Right renal cortex interstitium (tissue), 3 donors: Measurements from ENCODE around the gene COL26A1. TPM values are rescaled to one million over a fixed set of nuclear protein-coding genes. Genes with fewer than 3 reads are reported as not detected.
"Not testable (repeated sequence)": the region's sequence is repeated elsewhere in the genome, so short reads cannot be mapped to it uniquely, and the experiment has no call there.

Experiments
- DNase-seq, 3 donors: peaks; one replicate each; pipeline ENCODE4 v3.0.0-alpha.2; 2013; ENCODE audit warnings: low read depth in 3 of 3, low spot score in 2 of 3
- polyA plus RNA-seq, 3 donors: library from polyadenylated mRNA; unstranded; fragments of 120-200 nt; gene quantifications; one replicate each; pipeline ENCODE4 v1.2.1, GENCODE V29; 2013; ENCODE audit not compliant: insufficient read length in 3 of 3

The COL26A1 gene
- polyA plus RNA-seq, 3 donors, result 20.8 to 22.8 (median 21.3) TPM

GRCh38 chr7:101436221-101436735 is 73.6 kb downstream of the COL26A1 start:
- peak in 1 of 3 donors; percentile 39 for DNase-seq

DNA sequence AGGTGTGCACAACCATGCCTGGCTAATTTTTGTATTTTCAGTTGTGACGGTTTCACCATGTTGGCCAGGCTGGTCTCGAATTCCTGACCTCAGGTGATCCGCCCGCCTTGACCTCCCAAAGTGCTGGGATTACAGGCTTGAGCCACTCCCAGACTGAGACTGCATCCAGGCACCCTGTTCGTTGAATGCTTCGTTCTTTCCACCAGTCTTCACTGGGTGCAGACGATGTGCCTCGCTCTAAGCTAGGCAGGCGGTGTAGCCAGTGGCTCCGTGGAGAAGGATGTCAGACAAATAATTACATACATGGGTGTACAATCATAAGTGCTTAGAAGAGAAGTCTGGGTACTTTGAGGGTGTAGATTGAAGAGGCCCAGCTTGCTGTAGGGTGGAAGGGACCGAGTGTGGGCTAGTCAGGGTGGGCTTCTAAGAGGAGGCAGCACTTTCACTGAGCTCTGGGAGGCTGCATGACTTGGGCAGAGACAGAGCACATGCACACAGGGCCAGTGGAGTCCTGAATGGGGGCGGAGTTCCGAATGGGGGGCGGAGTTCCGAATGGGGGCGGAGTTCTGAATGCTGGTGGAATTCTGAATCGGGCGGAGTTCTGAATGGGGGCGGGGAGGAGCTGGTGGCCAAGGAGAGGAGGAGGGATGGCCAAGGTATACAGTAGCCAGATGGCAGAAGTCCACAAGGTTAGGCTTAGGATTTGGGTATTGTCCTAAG is 74.3 kb downstream of the COL26A1 start:
- DNase-seq, result no peak

DNA sequence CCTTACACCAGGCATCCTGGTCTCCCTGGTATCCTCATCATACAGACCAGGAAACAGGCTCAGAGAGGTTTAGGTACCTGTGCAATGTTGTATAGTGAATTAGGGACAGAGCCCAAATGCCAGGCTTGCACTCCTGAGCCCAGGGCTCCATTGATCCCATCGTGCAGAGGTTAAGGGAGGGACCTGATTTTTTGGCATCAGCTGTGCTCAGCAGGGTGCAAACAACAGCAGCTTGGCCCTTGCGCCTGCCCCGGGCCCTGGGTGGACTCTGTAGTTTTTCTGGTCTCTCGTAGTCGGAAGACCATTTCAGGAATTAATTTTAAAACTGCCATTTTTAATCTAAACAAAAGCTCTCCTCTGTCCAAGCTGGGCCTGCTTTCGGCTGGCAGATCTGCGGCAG is 79.2 kb downstream of the COL26A1 start:
- DNase-seq, result no peak

- no peak for DNase-seq
These were observed 79.9 kb downstream of the COL26A1 start for GRCh38 chr7:101442426-101443070.

GRCh38 chr7:101450064-101450463 is 87.4 kb downstream of the COL26A1 start:
- DNase-seq, result no peak

DNA sequence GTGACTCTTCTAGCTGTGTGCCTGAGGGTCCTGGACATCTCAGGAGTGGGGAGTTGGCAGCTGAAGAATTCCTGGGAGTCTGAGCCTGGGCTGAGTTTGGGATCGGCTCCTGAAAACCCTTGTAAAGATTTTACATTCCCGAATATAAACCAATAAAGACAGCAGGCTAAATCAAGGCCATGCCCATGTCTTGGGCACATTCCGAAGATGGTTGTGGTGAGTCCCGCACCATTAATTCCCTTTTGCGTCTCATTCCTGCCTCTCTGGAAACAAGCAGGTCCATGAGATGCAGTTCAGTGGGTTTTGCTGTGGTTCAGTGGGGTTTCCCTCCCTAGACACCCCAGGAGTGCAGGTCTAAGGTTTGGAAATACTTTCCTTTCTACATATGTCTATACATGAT is 90.9 kb downstream of the COL26A1 start:
- DNase-seq, result peak in 1 of 3 donors; percentile 47

GRCh38 chr7:101457001-101457750 is 94.5 kb downstream of the COL26A1 start:
- DNase-seq, result no peak

DNA sequence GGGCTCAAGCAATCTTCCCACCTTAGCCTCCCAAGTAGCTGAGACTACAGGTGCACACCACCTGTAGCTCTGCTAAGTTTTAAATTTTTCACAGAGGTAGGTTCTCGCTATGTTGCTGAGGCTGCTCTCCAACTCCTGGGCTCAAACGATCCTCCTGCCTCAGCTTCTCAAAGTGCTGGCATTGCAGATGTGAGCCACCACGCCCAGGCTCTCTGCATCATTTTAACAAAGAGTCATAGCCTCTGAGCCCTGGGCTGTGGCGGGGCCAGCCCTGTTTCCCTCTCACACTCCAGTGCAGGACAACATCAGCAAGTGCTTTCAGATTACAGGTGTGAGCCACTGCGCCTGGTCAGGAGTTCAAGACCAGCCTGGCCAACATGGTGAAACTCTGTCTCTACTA is 102.5 kb downstream of the COL26A1 start:
- no peak for DNase-seq

GRCh38 chr7:101465576-101466196 is 103.0 kb downstream of the COL26A1 start:
- no peak for DNase-seq

GRCh38 chr7:101466871-101467270 is 104.2 kb downstream of the COL26A1 start:
- DNase-seq, result no peak

DNA sequence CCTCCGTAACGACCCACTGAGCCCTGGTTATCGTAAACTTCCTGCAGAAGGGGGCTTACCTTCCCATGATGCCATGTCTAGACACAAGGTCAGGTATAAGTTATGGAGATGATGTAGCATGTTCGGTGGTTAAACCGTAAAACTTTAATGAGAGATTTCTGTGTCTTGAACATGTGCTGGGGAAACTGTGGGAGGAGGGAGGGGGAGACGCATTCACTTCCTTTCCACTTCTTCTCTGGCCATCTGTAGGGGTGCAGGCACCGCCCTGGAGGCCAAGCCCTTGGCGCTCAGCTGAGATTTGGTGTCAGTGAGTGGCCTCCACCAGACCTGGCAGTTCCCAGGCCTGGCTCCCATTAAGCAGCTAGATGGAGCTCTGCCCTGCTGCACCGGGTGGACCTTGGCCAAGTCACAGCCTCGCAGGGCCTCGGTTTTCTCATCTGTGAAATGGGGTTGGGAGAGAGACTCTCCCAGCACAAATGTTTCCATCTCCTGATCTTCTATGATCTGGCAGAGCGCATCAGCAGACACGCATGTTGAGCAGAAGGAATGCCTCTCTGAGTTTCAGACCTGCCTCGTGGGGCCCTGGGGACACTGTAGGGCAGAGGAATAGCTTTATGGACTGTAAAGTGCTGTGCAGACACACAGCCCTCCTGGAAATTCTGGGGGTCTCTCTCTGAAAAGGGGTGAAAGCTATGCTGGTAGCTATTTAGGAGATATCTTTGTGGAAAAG is 106.0 kb downstream of the COL26A1 start:
- no peak for DNase-seq

DNA sequence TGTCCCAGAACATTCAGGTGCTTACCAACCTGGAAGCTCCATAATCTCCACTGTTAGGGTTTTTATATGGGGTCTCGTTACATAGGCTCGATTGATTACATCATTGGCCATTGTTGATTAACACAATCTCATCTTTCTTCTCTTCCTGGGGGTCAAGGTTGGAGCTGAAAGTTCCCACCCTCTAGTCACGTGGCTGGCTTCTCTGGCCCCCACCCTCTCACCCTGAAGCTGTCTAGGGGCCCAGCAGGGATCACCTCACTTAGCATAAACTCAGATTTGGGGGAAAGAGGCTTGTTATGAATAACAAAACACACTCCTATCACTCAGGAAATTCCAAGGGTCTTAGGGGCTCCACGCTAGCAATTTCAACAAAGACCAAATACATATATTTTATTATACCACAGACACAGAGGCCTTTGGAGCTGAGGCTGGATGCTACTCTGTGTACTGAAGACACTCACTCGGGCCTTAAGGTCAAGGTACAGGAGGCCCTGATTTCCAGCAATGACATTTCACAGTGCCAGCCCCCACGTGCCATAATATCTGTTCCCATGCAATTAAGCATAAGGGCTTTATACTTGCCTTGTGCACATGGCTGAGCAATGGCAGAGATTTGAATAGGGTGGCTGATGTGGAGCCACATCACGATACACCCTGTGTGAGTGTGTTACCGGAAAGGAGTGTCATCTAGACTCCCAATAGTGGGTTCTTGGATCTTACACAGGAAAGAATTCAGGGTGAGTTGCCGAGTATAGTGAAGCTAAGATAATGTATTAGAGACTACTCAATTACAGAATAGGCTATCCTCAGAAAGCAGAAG is 108.2 kb downstream of the COL26A1 start:
- no peak for DNase-seq

GRCh38 chr7:101474178-101474577 is 111.5 kb downstream of the COL26A1 start:
- no peak for DNase-seq

GRCh38 chr7:101475691-101476090 is 113.0 kb downstream of the COL26A1 start:
- DNase-seq, result not testable (repeated sequence)

- DNase-seq, result no peak
These were observed 116.5 kb downstream of the COL26A1 start for GRCh38 chr7:101479217-101479616.

- not testable (repeated sequence) for DNase-seq
These were observed 123.4 kb downstream of the COL26A1 start for GRCh38 chr7:101486056-101486432.

GRCh38 chr7:101486433-101487104 is 123.9 kb downstream of the COL26A1 start:
- DNase-seq, result peak in 1 of 3 donors; percentile 53

- no peak for DNase-seq
These were observed 124.4 kb downstream of the COL26A1 start for GRCh38 chr7:101487105-101487458.

DNA sequence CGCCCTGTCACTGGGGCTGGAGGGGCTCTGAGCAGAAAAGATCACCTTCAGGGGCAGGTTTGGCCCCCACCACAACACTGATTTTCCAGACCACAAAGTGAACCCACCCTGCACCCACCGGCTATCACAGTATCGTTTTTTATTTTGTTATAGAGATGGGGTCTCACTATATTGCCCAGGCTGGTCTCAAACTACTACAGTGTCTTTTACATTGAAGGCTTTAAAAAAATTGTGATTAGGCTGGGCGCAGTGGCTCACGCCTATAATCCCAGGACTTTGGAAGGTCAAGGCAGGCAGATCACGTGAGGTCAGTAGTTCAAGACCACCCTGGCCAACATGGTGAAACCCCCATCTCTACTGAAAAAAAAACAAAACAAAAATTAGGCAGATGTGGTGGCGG is 125.1 kb downstream of the COL26A1 start:
- DNase-seq, result no peak
